OCI-LY3 (cell line): ENCODE data around the gene TTC29.

Experiments used
- CTCF ChIP-seq: fragments of 200-600, 300-600 bp; sonication (generic); IDR thresholded peaks from 2 replicates; pipeline ENCODE4 v1.5.1; 2014; ENCODE audit warnings: antibody characterized with exemption, low read length, low read depth
- EZH2phosphoT487 ChIP-seq: fragments of 200-600 bp; shearing (Covaris generic); IDR thresholded peaks from 2 replicates; pipeline ENCODE4 v1.6.1; 2018; ENCODE audit warnings: antibody characterized with exemption, mixed run types, low read depth

DNA sequence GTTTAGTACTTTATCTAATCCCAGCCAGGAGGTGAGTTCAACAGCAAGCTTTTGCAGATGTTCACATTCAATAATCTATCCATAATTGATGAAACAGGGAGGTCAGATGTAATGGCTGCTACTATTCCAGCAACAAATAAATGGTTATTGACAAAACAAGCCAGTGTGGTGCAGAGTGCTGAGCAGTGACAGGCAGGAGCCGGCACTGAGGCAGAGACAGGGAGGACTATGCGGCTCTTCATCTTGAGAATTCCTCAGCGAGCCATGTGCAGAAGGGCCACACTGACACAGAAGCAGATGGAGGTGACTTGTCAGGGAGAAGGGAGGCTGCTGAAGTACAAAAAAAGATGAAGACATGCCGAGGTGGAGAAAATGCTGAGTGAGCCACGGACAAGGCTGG lies 98.3 kb downstream of the TTC29 start:
- no peak for TF ChIP-seq CTCF
- TF ChIP-seq EZH2phosphoT487: no peak
